Measurements from ENCODE around the gene TTBK1.

- TF ChIP-seq EZH2 (IDR thresholded peaks at IDR 0.05) (no peak), EZH2phosphoT487 (IDR thresholded peaks at IDR 0.05) (no peak)
- TF ChIP-seq, protein P1, sequence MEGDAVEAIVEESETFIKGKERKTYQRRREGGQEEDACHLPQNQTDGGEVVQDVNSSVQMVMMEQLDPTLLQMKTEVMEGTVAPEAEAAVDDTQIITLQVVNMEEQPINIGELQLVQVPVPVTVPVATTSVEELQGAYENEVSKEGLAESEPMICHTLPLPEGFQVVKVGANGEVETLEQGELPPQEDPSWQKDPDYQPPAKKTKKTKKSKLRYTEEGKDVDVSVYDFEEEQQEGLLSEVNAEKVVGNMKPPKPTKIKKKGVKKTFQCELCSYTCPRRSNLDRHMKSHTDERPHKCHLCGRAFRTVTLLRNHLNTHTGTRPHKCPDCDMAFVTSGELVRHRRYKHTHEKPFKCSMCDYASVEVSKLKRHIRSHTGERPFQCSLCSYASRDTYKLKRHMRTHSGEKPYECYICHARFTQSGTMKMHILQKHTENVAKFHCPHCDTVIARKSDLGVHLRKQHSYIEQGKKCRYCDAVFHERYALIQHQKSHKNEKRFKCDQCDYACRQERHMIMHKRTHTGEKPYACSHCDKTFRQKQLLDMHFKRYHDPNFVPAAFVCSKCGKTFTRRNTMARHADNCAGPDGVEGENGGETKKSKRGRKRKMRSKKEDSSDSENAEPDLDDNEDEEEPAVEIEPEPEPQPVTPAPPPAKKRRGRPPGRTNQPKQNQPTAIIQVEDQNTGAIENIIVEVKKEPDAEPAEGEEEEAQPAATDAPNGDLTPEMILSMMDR (IDR thresholded peaks at IDR 0.05): no peak
Measured at GRCh38 chr6:43248791-43249190, 5.5 kb downstream of the TTBK1 start.

Data from neural progenitor cell (in vitro differentiated cells).